Smooth muscle cell of the brain vasculature (primary cell): ENCODE results near the gene CATSPERD.

ENCODE experiments used
- DNase-seq: peaks from one replicate; pipeline ENCODE4 v3.0.0-alpha.2; 2012; ENCODE audit warnings: low read depth, low spot score

Gene CATSPERD

GRCh38 chr19:5825178-5825577 is 104.7 kb downstream of the CATSPERD start:
- DNase-seq = no peak

DNA sequence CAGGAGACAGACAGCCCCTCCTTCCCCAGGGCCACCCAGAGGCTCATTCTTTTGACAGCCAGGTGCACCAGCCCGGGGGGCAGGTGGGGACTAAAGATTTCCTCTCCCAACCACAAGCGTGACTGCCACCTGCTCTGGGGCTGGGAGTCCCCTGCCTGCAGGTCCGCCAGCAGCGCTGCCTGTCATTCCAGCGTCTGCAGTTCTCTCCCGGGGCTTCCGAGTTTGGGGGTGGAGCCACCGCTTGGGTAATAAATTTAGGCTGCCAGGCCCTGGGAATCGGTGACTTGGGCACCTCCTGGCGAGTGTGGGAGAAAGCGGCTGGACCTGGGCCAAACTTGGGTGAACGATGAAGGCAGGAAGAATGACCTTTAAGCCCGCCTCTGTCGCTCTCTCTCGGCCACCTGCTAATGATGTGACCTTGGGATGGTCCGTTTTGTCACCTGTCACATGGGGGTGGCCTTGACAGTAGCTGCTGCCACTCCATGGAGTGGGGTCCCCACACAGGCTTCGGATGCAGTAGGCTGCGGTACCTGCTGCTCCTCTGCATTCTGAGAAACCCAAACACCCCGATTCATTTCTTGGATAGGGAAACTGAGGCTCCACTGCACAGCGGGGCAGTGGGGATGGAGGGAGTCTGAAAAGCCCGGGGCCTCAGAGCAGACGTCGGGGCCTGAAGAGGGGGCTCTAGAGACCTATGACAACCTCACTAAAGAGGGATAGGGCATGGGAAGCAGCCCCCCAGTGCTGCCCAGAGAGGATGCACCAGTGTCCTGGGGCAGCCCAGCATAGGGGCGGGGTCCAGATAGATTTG is 106.3 kb downstream of the CATSPERD start:
- no peak for DNase-seq

DNA sequence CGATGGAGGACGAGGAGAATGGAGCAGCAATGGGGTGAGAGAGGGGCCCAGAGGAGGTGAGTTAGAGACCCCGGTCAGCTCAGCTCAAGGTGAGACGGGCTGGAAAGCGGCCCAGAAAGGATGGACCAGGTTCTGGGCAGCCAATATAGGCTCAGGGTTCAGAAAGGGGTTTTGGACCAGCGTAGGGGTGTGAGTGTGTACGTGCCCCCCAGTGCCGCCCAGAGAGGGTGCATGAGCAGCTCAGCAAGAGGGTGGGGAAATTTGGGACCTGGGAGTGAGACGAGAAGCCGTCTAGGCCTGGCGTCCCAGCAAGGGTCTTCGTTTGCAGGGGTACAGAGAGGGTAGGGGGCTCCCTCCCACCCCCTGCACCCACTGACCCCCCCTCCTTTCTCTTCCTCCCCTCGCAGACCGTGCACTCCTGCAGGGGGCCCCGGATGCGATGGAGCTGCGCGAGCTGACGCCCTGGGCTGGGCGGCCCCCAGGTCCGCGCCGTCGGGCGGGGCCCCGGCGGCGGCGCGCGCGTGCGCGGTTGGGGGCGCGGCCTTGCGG is 107.0 kb downstream of the CATSPERD start:
- DNase-seq = no peak

GRCh38 chr19:5827891-5828660 is 107.6 kb downstream of the CATSPERD start:
- DNase-seq = peak; percentile 84
